ENCODE measurements around the gene SSTR3.

The SSTR3 gene

DNA sequence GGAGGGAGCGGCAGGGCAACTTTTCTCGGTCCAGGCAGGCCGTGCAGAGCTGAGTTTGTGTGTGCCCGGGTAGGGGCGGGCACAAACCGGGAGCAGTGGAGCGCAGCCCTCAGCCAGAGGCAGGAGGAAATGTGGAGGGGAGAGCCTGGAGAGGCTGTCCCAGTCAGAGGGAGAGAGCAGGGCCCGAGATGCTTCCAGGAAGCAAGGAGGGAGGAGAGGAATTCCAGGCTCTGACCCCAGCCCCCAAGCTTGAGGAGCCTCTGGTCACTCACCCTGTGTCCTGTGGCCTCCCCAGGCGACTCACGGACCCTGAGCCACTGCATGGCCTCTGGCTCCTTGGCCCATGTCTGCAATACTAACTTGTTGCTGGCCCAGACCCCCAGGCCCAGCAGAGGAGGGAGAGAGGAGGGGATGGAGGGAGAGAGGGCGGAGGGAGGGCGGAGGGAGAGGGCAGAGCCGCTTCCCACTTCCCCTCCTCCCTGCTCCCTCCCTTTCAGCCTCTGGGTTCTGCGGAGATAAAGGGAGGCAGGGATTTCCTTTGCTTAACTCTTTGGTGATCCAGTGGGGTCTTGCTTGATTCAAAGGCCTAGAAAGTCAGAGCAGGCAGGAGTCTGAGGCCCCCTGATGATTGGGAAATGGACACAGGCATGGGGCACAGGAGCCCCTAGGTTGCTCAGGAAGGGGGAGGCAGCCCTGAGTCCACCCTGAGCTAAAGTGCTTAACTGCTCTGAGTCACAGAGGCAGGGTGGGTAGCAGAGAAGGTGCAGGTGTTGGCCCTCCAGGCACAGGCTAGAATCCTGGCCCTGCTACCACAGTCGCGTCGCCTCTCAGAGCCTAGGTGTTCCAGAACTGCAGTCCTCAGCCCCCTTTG lies 24.2 kb downstream of the SSTR3 start, which contains the start of gene C1QTNF6:
Gene C1QTNF6, minus strand, starts transcription at position 357 of the 871 bp plus-strand sequence. Its CDS starts 34 bp downstream, at position 323.
- TF ChIP-seq, protein P1, sequence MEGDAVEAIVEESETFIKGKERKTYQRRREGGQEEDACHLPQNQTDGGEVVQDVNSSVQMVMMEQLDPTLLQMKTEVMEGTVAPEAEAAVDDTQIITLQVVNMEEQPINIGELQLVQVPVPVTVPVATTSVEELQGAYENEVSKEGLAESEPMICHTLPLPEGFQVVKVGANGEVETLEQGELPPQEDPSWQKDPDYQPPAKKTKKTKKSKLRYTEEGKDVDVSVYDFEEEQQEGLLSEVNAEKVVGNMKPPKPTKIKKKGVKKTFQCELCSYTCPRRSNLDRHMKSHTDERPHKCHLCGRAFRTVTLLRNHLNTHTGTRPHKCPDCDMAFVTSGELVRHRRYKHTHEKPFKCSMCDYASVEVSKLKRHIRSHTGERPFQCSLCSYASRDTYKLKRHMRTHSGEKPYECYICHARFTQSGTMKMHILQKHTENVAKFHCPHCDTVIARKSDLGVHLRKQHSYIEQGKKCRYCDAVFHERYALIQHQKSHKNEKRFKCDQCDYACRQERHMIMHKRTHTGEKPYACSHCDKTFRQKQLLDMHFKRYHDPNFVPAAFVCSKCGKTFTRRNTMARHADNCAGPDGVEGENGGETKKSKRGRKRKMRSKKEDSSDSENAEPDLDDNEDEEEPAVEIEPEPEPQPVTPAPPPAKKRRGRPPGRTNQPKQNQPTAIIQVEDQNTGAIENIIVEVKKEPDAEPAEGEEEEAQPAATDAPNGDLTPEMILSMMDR (IDR thresholded peaks at IDR 0.05; ENCODE audit: borderline replicate concordance, insufficient read depth, low read depth, low read length) = no peak

DNA sequence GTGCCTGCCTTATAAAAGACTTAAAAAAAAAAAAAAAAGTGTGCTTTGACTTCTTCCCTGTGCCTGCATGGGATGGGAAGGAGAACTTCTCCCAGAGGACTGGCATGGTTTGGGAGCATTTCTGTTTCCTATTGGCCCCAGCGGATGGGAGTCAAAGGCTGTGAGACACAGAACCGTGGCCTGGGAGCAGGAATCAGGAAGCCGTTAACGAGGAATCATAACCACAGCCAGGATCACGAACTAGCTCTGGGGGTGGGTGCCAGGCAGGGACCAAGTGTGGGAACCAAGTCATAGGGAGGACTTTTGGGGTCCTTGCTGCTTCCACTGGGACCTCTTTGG lies 24.8 kb downstream of the SSTR3 start:
- H3K4me3 ChIP-seq (ENCODE audit: low read depth, low read length) = no peak overlapping the region

More for the DNA sequence above, 24.2 kb downstream of the SSTR3 start, which contains the start of gene C1QTNF6:
- no peak within 1 kb of the TSS for H3K4me3 ChIP-seq (ENCODE audit: low read depth, low read length)

DNA sequence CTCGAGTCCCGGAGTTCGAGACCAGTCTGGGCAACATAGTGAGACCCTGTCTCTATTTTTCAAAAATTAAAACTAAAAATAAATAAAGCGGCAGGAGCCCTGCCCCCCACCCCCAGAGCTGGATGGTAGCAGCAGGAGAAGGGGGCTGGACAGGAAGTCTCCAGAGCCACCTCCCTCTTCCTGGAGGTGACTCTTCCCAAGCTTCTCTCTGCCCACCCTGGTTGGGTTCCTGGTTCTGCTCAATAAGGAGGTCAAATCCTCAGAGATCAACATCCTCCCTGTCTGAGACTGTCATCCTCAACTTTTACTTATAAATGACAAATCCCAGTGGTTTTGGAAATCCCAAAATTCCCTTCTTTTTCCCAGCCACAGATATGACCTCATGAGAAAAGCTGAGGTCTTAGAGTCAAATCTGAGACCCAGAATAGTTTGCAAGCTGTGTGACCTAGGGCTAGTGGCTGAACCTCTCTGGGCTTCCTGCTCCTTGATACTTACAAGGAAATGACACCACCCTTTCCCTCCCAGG lies 25.2 kb downstream of the SSTR3 start:
- TF ChIP-seq, protein P1 (IDR thresholded peaks at IDR 0.05; ENCODE audit: borderline replicate concordance, insufficient read depth, low read depth, low read length) = no peak
- no peak overlapping the region for H3K4me3 ChIP-seq (ENCODE audit: low read depth, low read length)

More for the DNA sequence above, 24.8 kb downstream of the SSTR3 start:
- TF ChIP-seq, protein P1 (IDR thresholded peaks at IDR 0.05; ENCODE audit: borderline replicate concordance, insufficient read depth, low read depth, low read length) = no peak

DNA sequence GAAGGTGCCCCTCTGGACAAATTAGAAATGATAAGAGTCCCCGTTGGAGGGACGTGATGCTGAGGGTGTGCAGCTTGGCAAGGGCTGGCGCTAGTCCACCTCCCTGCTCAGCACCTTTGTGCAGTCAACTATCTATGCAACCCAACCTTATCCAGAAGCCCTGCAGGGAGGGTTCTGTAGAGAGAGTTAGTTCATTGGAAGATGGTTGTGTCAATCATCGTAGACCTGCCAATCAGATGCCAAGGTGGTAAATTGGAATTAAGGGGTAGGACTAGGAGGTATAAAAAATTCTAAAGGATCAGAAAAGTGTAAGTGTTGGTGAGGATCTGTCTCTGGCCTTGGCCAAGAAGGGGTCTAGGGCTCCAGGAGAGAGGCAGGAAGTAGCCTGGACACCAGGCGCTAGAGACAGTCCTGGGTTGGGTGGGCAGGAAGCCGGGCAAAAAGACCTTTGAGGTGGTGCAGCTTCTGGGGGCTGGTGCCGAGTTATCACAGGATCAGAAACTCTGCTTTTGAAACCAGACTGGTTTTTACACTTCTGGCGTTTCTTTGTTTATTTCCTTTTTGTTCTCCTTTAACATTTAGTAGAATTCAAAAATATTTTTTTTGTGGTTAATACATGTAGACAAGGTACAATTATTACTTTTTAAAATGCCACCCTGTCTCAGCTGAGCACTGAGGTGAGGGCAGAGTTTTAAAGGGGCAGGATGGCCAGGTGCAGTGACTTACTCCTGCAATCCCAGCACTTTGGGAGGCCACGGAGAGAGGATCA lies 25.9 kb downstream of the SSTR3 start:
- TF ChIP-seq, protein P1 (IDR thresholded peaks at IDR 0.05; ENCODE audit: borderline replicate concordance, insufficient read depth, low read depth, low read length) = no peak
- no peak overlapping the region for H3K4me3 ChIP-seq (ENCODE audit: low read depth, low read length)

DNA sequence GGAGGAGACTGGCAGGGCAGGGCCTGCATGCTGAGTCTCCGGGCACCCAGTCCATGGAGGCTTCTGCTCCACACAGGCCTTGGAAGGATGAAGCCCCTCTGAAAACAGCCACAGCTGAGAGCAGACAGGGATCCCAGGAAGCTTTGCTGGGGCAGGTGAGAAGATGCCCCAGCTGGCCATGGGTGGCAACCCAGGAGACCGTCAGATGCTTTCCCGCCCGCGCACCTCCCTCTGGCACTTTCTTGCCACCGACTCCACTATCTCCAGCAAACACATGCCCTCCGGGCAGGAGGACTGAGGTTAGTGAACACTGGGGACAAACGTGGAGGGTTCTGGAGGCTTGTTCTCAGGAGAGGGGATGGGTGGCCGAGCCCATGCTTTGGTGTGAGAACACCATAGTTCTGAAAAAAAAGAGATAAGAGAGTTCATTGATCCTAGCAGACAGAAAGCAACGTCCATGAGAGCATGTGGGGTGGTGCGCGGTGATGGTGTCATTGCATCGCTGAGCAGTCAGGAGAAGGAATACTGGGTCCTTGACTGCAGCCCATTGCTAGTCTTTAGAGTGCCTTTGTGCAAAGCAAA lies 26.5 kb downstream of the SSTR3 start:
- TF ChIP-seq, protein P1 (IDR thresholded peaks at IDR 0.05; ENCODE audit: borderline replicate concordance, insufficient read depth, low read depth, low read length) = no peak
- no peak overlapping the region for H3K4me3 ChIP-seq (ENCODE audit: low read depth, low read length)

DNA sequence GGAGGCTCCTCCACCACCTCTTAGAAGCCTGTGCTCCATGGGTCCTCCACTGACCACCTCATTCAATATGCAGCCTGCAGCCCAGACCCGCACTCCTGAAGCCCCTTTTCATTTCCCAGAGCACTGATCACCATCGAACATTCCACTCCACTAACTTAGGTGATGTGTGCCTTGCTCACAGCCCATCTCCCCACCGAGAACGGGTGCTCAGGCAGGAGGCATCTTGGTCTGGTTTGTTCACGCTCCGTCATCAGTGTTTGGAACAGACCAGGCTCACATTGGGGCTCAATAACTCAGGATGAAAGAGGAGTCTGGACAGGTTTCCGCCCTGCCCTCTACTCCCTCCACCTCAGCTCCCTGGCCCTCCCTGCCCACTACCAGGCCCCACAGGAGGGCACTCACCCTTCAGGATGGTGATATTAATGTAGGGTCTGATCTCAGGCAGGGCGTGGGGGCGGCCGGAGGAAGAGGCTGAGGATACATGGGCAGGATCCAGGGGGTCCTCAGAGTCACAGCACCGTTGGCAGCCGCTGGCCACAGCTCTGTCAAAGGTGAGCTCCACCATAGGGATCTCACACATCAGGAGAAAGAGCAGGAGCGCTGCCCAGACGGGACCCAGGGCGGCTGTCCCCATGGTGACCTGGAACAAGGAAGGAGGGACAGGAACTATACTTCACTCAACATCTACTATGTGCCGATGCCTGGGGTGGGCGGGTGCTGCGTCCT lies 27.3 kb downstream of the SSTR3 start:
- no peak overlapping the region for H3K4me3 ChIP-seq (ENCODE audit: low read depth, low read length)
- TF ChIP-seq, protein P1 (IDR thresholded peaks at IDR 0.05; ENCODE audit: borderline replicate concordance, insufficient read depth, low read depth, low read length) = no peak
